Lower leg skin (tissue), 3 donors: Measurements from ENCODE around the gene NUDT4.

Experiments used
- POLR2A ChIP-seq, 2 donors: fragments of 450-650 bp; IDR thresholded peaks; one replicate each; pipeline ENCODE4 v1.6.1; 2016 to 2017; ENCODE audit warnings: antibody characterized with exemption in 2 of 2, mild to moderate bottlenecking in 1 of 2, moderate library complexity in 1 of 2
- TF ChIP-seq, protein P1 (sequence below), 3 donors: fragments of 450-650 bp; IDR thresholded peaks; one replicate each; pipeline ENCODE4 v1.5.1; 2016; ENCODE audit warnings: antibody characterized with exemption in 3 of 3, mild to moderate bottlenecking in 3 of 3, moderate library complexity in 2 of 3

- TF ChIP-seq, protein P1, sequence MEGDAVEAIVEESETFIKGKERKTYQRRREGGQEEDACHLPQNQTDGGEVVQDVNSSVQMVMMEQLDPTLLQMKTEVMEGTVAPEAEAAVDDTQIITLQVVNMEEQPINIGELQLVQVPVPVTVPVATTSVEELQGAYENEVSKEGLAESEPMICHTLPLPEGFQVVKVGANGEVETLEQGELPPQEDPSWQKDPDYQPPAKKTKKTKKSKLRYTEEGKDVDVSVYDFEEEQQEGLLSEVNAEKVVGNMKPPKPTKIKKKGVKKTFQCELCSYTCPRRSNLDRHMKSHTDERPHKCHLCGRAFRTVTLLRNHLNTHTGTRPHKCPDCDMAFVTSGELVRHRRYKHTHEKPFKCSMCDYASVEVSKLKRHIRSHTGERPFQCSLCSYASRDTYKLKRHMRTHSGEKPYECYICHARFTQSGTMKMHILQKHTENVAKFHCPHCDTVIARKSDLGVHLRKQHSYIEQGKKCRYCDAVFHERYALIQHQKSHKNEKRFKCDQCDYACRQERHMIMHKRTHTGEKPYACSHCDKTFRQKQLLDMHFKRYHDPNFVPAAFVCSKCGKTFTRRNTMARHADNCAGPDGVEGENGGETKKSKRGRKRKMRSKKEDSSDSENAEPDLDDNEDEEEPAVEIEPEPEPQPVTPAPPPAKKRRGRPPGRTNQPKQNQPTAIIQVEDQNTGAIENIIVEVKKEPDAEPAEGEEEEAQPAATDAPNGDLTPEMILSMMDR (IDR thresholded peaks at IDR 0.05): no peak
- TF ChIP-seq POLR2A (IDR thresholded peaks at IDR 0.05): no peak
Observed at GRCh38 chr12:93363841-93364297, 13.9 kb upstream of the NUDT4 start.
